Lung (tissue), 12 donors: ENCODE measurements around the gene PARD6G. TPM values are rescaled to one million over a fixed set of nuclear protein-coding genes. Genes with fewer than 3 reads are reported as not detected.

Source experiments
- ATAC-seq: fragments of 200-7000 bp; cut with Tn5 transposase; one replicate; pipeline ENCODE4 v1.9.1; 2020; ENCODE audit warnings: moderate number of reproducible peaks; ENCODE audit not compliant: insufficient read depth, low FRiP score
- DNase-seq, 3 donors: peaks; one replicate each; pipeline ENCODE4 v3.0.0-alpha.2; 2013 to 2017
- H3K27ac ChIP-seq, 2 donors: one replicate each; pipeline ENCODE4 v1.5.1; 2013; ENCODE audit warnings: mild to moderate bottlenecking in 2 of 2, moderate library complexity in 2 of 2, control low read depth in 1 of 2, inconsistent platforms in 1 of 2, low read depth in 1 of 2, low read length in 1 of 2
- H3K27me3 ChIP-seq, 3 donors: one replicate each; pipeline ENCODE4 v1.5.1; 2013; ENCODE audit warnings: low read length in 2 of 3; ENCODE audit not compliant: control insufficient read depth in 3 of 3, insufficient read depth in 3 of 3
- H3K36me3 ChIP-seq, 4 donors: one replicate each; pipeline ENCODE4 v1.5.1; 2013; ENCODE audit warnings: low read length in 4 of 4, mild to moderate bottlenecking in 1 of 4, moderate library complexity in 1 of 4; ENCODE audit not compliant: control insufficient read depth in 4 of 4, insufficient read depth in 4 of 4
- H3K4me1 ChIP-seq, 5 donors: one replicate each; pipeline ENCODE4 v1.5.1; 2013; ENCODE audit warnings: low read length in 5 of 5, mild to moderate bottlenecking in 2 of 5, moderate library complexity in 1 of 5; ENCODE audit not compliant: control insufficient read depth in 5 of 5, insufficient read depth in 5 of 5
- H3K4me3 ChIP-seq: one replicate; pipeline ENCODE4 v1.5.1; 2013; ENCODE audit warnings: mild to moderate bottlenecking, control low read depth, moderate library complexity
- H3K9ac ChIP-seq, 2 donors: one replicate each; pipeline ENCODE4 v1.5.1; 2013; ENCODE audit warnings: low read length in 2 of 2, control low read depth in 1 of 2; ENCODE audit not compliant: insufficient read depth in 1 of 2
- H3K9me3 ChIP-seq, 4 donors: one replicate each; pipeline ENCODE4 v1.5.1; 2013; ENCODE audit warnings: low read length in 3 of 4, mild to moderate bottlenecking in 1 of 4, moderate library complexity in 1 of 4; ENCODE audit not compliant: control insufficient read depth in 4 of 4, insufficient read depth in 3 of 4
- CTCF ChIP-seq: IDR thresholded peaks from 2 replicates; pipeline ENCODE4 v1.5.1; 2012; ENCODE audit warnings: mild to moderate bottlenecking; ENCODE audit errors: control extremely low read depth, extremely low read depth
- WGBS, 2 donors: extraction: QIAGEN DNeasy Blood & Tissue Kit; methylation state at CpG; one replicate each; pipeline ENCODE4 v1.1.7; 2013; 5-methylcytosine and 5-hydroxymethylcytosine counted together
- polyA plus RNA-seq, 2 donors: library from polyadenylated mRNA; stranded (reverse); fragments of 200-250 nt; gene quantifications; one replicate each; pipeline ENCODE4 v1.2.1, GENCODE V29; 2013
- total RNA-seq, 2 donors: library from RNA; depleted of rRNA in 1 of 2; stranded (reverse); fragments of >200 nt in 1 of 2; gene quantifications; one replicate each; pipeline ENCODE4 v1.2.1, GENCODE V29; 2014 to 2021
- donor health status: control.
- donor health status: control.
- donor health status: Bipolar disorder and iron deficiency.
- donor health status: healthy.
- donor health status: DM: yes; HTN: yes; CAD: no.

PARD6G gene
- total and polyA plus RNA-seq, 4 donors: 1.8 to 9.8 (median 3.1) TPM

GRCh38 chr18:80197528-80197927 lies 49.8 kb downstream of the PARD6G start:
- DNase-seq: peak; percentile 48 to 69 (median 65)
- no peak for ATAC-seq
- H3K9me3 ChIP-seq: peaks cover 0 to 2% (median 0%) of the 10 kb centered on the region in 4 donors
- no peak overlapping the region for H3K4me3 ChIP-seq
- H3K4me1 ChIP-seq: peaks cover 0 to 46% (median 5%) of the 10 kb centered on the region in 5 donors
- no peak for TF ChIP-seq CTCF
- peaks cover 0 to 2% (median 0%) of the 10 kb centered on the region in 4 donors for H3K36me3 ChIP-seq
- WGBS, 2 donors: 66 to 82% methylated on average over 4 of the region's 4 CpGs
- no peak overlapping the region for H3K27ac ChIP-seq
- H3K27me3 ChIP-seq: no peaks in the 10 kb centered on the region
- peak overlapping the region in 1 of 2 donors; percentile 26 for H3K9ac ChIP-seq

- WGBS, 2 donors: 59 to 63% methylated on average over 13 of the region's 13 CpGs
- Histone ChIP-seq H3K4me3 (no peak overlapping the region), H3K27ac (peak overlapping the region in 1 of 2 donors; percentile 34), H3K4me1 (peaks cover 0 to 40% (median 3%) of the 10 kb centered on the region in 5 donors), H3K36me3 (peaks cover 0 to 3% (median 0%) of the 10 kb centered on the region in 4 donors), H3K27me3 (no peaks in the 10 kb centered on the region), H3K9me3 (peaks cover 0 to 2% (median 0%) of the 10 kb centered on the region in 4 donors), H3K9ac (no peak overlapping the region)
- DNase-seq (peak; percentile 63 to 75 (median 74)), ATAC-seq (no peak)
- TF ChIP-seq CTCF: no peak
These were observed 50.6 kb downstream of the PARD6G start for GRCh38 chr18:80196528-80197320.

GRCh38 chr18:80194874-80195570 lies 52.3 kb downstream of the PARD6G start:
- no peak overlapping the region for H3K9ac ChIP-seq
- no peak overlapping the region for H3K4me3 ChIP-seq
- DNase-seq (no peak), ATAC-seq (no peak)
- peaks cover 0 to 23% (median 0%) of the 10 kb centered on the region in 5 donors for H3K4me1 ChIP-seq
- no peak for TF ChIP-seq CTCF
- H3K9me3 ChIP-seq: no peaks in the 10 kb centered on the region
- H3K36me3 ChIP-seq: peaks cover 0 to 3% (median 0%) of the 10 kb centered on the region in 4 donors
- no peaks in the 10 kb centered on the region for H3K27me3 ChIP-seq
- 72 to 79% methylated on average over 15 of the region's 15 CpGs for WGBS, 2 donors
- no peak overlapping the region for H3K27ac ChIP-seq
